GM10248 (cell line): ENCODE results near the gene H6PD.

Source experiments
- CTCF ChIA-PET: fragments of 300-600 bp; sonication (Branson Sonifier 250); formaldehyde crosslinking; extraction: SDS; loops from one replicate; lab custom pipeline; 2021; ENCODE audit warnings: antibody characterized with exemption; lab: Yijun Ruan, JAX
- POLR2A ChIA-PET: fragments of 350-650 bp; sonication (Branson Sonifier 250); formaldehyde crosslinking; extraction: SDS; loops from one replicate; lab custom pipeline; 2020; ENCODE audit warnings: antibody characterized with exemption; lab: Yijun Ruan, JAX
- DNase-seq: peaks from one replicate; pipeline ENCODE4 v3.0.0; 2012; ENCODE audit errors: extremely low spot score
- TF ChIP-seq, protein P1 (sequence below): IDR thresholded peaks from 2 replicates; pipeline ENCODE4 v1.5.1; 2012; ENCODE audit warnings: mild to moderate bottlenecking, low read depth; ENCODE audit errors: extremely low read depth, missing control alignments, control extremely low read depth

The H6PD gene

DNA sequence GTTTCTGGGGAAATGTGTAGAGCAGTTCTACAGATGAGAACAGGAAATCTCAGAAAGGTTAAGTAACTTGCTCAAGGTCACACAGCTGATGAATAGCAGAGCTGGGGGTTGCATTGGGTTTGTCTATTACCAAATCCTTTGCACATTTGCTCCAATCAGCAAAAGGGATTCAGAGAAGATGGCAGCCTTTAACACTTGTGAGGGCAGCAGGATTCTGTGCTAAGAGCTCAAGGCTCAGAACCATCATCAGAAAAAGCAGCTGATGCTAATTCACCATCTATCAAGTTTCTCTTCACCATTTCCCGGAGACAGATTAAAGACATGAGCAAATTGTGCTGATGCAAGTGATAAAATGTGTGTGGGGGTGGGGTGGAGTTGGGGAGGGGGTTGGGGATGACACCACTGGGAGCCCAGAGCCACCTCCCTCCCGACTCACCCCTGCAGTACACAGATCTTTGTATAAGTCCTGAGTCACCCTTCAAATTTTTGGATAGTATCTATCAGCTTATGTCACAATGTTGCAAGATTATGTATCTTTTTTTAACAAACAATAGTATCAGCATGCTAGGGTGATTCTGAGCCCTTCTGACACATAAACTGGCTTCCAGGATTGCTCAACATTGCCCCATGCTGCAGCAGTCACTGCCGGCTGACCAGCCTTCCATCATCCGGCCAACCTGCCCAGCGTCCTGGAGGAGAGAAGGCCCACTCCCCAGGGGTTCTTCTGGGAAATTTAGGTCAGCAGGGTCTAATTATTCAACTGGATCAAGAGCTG, 55.3 kb downstream of the H6PD start:
- ChIA-PET POLR2A (no interaction called here), CTCF (interaction anchor here (0.7 to 6.2 kb wide), 30 partner anchors 8 to 285 kb away, joined by 3 to 84 read pairs (median 4); no protein-coding TSS in a partner anchor)
- DNase-seq, result no peak
- TF ChIP-seq, protein P1, sequence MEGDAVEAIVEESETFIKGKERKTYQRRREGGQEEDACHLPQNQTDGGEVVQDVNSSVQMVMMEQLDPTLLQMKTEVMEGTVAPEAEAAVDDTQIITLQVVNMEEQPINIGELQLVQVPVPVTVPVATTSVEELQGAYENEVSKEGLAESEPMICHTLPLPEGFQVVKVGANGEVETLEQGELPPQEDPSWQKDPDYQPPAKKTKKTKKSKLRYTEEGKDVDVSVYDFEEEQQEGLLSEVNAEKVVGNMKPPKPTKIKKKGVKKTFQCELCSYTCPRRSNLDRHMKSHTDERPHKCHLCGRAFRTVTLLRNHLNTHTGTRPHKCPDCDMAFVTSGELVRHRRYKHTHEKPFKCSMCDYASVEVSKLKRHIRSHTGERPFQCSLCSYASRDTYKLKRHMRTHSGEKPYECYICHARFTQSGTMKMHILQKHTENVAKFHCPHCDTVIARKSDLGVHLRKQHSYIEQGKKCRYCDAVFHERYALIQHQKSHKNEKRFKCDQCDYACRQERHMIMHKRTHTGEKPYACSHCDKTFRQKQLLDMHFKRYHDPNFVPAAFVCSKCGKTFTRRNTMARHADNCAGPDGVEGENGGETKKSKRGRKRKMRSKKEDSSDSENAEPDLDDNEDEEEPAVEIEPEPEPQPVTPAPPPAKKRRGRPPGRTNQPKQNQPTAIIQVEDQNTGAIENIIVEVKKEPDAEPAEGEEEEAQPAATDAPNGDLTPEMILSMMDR, result no peak

DNA sequence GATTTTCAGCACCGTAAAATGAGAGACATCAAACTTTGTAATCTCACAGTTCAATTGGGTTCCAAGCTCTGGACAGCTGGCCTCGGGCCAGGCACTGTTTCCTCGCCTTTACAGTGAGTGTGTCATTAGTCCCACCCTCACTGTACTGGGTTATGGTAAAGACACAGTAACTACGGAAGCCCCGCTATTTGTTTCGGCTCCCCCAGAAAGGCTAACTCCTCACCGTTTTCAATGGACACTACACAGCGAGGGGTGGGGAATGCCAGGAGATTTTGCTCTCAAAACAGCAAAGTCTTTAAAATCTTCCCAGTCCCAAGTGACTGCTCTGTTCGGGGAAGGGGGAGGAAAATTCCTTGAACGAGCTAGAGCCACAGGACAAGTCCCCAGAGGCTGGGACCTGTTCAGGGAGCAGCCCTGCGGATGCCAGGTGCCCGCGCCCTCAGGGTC, 57.4 kb downstream of the H6PD start:
- no peak for DNase-seq
- POLR2A ChIA-PET, result interaction anchor here (1.1 kb wide), 1 partner anchor 16 kb away, joined by 3 read pairs; no protein-coding TSS in a partner anchor
- CTCF ChIA-PET, result interaction anchor here (1.3 to 6.2 kb wide), 3 partner anchors 25 to 199 kb away, joined by 8 to 84 read pairs (median 9); no protein-coding TSS in a partner anchor
- TF ChIP-seq, protein P1, result no peak

DNA sequence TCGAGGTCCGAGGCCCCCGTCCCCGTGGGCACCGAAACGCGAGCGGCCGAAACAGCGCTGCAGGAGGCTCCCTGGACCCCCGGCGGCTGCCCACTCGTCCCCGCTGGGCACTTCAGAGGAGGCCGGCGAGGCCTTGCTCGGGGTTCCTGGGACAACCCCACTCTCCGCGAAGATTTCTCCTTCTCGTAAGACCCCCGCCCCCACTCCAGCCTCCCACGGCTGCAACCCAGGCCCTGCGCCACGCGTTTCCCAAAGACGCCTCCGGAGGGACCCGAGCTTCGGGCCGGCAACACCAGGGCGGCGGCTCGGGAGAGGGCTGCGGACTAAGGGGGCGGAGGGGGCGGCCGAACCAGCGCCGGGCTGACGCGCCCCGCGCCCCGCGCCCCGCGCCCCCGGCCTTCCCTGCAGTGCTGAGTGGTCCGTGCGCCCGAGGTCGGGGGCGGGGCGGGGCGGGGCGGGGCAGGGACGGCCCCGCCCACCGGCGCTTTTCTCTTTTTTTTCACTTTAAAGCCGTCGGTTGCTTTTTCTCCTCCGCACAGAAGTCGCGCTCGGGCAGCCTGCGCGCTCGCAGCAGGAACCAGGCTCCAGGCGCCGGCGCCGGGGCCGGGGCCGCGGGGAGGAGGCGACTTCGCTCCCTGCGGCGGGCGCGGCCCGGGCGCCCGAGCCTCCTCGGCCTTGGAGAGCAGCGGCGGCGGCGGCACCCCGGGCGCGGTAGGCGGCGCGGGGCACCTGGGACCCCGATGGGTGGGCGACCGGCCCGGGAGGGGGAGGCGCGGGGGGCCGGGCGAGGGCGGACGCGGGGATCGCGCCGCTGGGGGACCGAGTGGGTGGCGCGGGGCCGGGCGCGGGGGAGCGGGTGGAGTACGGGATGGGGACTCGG, 58.0 kb downstream of the H6PD start, which contains the start of gene SPSB1:
SPSB1 (plus strand) TSS at position 534 of the 880 bp plus-strand sequence. CDS start 62,998 bp downstream, outside the sequence.
- CTCF ChIA-PET, result interaction anchor here (1.3 to 6.2 kb wide), 3 partner anchors 26 to 199 kb away, joined by 8 to 84 read pairs (median 9); no protein-coding TSS in a partner anchor
- DNase-seq, result peak; percentile 81
- POLR2A ChIA-PET, result no interaction called here
- TF ChIP-seq, protein P1, result no peak

DNA sequence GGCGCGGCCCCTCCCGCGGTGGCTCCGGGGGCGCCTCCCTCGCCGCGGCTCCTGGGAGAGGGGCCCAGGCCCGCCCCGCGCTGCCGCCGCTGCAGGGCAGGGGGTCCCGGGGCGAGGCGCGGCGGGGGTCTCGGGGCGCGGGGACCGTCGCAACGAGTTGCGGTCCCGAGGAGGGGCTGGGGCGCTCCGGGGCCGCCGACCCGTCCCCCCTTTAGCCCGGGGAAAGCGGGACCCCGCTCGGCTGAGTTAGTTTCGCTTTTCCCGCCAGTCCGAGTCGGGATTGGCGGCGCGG, 58.6 kb downstream of the H6PD start:
- CTCF ChIA-PET, result no interaction called here

DNA sequence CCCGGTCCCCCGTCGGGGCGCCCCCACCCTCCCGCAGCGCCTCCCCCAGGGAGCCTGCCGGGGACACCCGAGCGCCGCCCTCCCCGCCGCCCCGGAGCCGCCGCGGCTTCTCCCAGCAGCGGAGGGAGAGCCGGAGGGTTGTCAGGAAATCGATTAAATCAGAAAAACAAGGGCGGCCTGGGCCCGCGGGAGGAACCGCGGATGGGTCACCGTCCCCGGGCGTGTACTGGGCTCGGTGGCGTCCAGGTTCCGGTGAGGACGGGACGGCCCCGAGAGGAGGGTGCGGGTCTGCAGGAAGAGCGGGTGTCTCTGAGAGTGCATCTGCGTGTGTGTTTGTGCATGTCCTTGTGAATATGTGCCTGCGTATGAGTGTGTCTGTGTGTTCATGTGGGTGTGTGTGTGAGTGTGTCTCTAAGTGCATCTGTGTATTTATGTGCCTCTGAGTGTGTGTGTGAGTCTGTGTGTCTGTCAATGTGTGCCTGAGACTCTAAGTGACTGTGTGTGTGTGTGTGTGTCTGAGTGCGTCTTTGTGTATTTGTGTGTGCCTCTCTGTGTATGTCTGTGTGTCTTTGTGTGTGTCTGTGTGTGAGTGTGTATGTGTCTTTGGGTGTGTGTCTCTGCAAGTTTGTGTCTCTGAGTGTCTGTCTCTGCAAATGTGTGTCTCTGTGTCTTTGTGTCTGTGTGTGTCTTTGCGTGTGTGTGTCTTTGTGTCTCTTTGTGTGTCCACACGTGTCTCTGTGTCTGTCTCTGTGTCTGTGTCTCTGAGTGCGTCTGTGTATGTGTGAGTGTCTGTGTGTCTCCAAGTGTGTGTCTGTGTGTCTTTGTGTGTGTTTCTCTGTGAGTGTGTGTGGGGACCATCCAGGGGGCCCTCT, 59.2 kb downstream of the H6PD start:
- TF ChIP-seq, protein P1, result no peak
- DNase-seq, result peak; percentile 43
- ChIA-PET POLR2A (no interaction called here), CTCF (no interaction called here)

More for the DNA sequence above, 58.6 kb downstream of the H6PD start:
- no peak for DNase-seq
- TF ChIP-seq, protein P1, result no peak
- POLR2A ChIA-PET, result no interaction called here
